ENCODE measurements around the gene SYDE1. TPM values are rescaled to one million over a fixed set of nuclear protein-coding genes. Genes with fewer than 3 reads are reported as not detected.

SYDE1 gene
- total RNA-seq, 1 donor from 2014 or later: 25.1 TPM

DNA sequence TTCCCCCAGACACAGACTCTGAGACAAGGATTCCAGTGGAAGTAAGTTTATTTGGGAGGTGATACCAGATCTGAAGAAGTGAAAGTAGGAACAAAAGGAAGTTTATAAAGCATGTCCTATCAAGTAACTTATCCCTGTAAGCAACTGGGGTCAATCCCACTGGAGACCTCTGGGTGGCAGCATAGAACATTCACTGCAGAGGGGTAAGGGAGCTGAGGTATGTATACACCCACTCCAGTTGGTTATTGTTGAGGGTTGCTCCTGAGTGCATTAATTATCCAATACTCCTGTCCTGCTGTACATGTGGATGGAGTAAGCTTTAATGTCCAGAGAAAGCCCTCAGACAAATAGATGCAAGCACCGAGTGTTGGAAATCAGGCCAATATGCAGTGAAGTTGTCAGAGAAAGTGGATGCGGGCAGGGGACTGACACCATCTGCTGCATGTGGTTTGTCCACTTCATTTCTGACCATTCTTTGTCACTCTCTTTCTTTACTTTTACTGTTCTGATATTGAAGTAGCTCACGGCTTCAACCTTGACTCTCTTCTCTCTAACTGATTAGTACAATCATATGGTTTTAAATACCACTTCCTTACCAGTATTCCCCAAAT lies 46.9 kb downstream of the SYDE1 start:
- TF ChIP-seq, protein P1, sequence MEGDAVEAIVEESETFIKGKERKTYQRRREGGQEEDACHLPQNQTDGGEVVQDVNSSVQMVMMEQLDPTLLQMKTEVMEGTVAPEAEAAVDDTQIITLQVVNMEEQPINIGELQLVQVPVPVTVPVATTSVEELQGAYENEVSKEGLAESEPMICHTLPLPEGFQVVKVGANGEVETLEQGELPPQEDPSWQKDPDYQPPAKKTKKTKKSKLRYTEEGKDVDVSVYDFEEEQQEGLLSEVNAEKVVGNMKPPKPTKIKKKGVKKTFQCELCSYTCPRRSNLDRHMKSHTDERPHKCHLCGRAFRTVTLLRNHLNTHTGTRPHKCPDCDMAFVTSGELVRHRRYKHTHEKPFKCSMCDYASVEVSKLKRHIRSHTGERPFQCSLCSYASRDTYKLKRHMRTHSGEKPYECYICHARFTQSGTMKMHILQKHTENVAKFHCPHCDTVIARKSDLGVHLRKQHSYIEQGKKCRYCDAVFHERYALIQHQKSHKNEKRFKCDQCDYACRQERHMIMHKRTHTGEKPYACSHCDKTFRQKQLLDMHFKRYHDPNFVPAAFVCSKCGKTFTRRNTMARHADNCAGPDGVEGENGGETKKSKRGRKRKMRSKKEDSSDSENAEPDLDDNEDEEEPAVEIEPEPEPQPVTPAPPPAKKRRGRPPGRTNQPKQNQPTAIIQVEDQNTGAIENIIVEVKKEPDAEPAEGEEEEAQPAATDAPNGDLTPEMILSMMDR (IDR thresholded peaks at IDR 0.05; ENCODE audit: unreplicated experiment): peak; percentile 48
- no peak for DNase-seq (ENCODE audit: low spot score in 2 of 2, unreplicated experiment in 2 of 2)
- no peak overlapping the region for H3K27ac Mint-ChIP-seq
- peaks cover 4% of the 10 kb centered on the region for H3K27me3 Mint-ChIP-seq (ENCODE audit: low read depth)
- no peak overlapping the region for H3K4me3 Mint-ChIP-seq
- peaks cover 9% of the 10 kb centered on the region for H3K9me3 Mint-ChIP-seq
- H3K4me1 Mint-ChIP-seq: no peaks in the 10 kb centered on the region
- no peaks in the 10 kb centered on the region for H3K36me3 Mint-ChIP-seq

DNA sequence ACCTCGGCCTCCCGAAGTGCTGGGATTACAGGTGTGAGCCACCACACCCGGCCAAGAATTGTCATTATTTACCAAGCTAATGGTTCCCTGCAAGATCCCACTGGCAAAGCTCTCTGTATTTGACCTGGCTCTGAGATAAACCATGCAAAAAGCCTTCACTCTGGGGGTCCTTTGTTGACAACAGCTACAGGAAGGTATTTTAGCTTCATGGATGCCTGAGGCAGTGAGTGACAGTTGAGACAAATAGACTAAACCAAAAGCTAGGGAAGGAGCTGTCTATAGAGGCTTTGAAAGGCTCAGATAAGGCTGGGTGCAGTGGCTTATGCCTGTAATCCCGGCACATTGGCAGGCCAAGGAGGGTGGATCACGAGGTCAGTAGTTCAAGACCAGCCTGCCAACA lies 48.1 kb downstream of the SYDE1 start:
- Mint-ChIP-seq H3K4me1 (peaks cover 1% of the 10 kb centered on the region), H3K36me3 (peaks cover 2% of the 10 kb centered on the region), H3K4me3 (no peak overlapping the region), H3K9me3 (peaks cover 9% of the 10 kb centered on the region), H3K27me3 (ENCODE audit: low read depth) (peaks cover 4% of the 10 kb centered on the region), H3K27ac (no peak overlapping the region)
- TF ChIP-seq, protein P1 (IDR thresholded peaks at IDR 0.05; ENCODE audit: unreplicated experiment): no peak
- DNase-seq (ENCODE audit: low spot score in 2 of 2, unreplicated experiment in 2 of 2): no peak

DNA sequence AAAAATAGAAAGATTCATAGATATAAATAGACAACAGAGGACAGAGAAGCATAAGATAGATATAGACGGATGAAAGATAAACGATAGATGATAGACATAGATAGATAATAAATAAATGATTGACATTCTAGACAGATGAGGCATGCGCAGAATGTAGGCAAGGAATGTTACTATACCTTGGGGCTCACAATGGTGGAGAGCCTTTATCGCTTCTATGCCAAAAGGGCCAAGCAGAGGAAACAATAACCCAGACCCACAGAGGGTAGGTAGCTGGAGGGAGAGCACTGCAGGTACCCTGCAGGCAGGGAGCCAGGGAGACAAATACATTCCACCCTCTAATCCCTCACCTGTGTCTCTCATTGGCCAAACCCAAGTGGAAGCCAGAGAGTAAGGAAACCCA lies 49.2 kb downstream of the SYDE1 start:
- H3K27me3 Mint-ChIP-seq (ENCODE audit: low read depth): peaks cover 4% of the 10 kb centered on the region
- peaks cover 4% of the 10 kb centered on the region for H3K36me3 Mint-ChIP-seq
- no peak overlapping the region for H3K4me3 Mint-ChIP-seq
- TF ChIP-seq, protein P1 (IDR thresholded peaks at IDR 0.05; ENCODE audit: unreplicated experiment): no peak
- DNase-seq (ENCODE audit: low spot score in 2 of 2, unreplicated experiment in 2 of 2): no peak
- peaks cover 2% of the 10 kb centered on the region for H3K4me1 Mint-ChIP-seq
- no peak overlapping the region for H3K27ac Mint-ChIP-seq
- peaks cover 9% of the 10 kb centered on the region for H3K9me3 Mint-ChIP-seq

DNA sequence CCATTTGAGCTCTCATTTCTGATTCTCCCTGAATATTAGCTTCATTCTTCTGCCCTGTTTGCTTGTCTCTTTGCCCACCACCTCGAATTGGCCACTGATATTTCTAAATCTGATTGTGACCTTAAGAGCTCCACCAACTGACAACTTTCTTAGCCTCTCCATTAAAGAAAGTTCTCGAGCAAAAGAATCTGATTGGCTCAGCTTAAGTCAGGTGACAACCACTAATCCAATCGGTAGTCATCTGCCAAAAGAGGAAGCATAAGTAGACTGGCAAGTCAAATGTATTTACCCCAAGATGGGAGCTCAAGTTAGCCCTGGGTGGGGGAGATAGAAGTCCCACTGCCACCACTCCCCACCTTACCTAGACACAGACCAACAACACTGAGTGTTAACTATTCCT lies 52.0 kb downstream of the SYDE1 start:
- DNase-seq (ENCODE audit: low spot score in 2 of 2, unreplicated experiment in 2 of 2): no peak
- TF ChIP-seq, protein P1 (IDR thresholded peaks at IDR 0.05; ENCODE audit: unreplicated experiment): no peak
- Mint-ChIP-seq H3K9me3 (peaks cover 4% of the 10 kb centered on the region), H3K36me3 (peaks cover 24% of the 10 kb centered on the region), H3K27me3 (ENCODE audit: low read depth) (no peaks in the 10 kb centered on the region), H3K4me3 (no peak overlapping the region), H3K4me1 (peaks cover 2% of the 10 kb centered on the region), H3K27ac (no peak overlapping the region)

DNA sequence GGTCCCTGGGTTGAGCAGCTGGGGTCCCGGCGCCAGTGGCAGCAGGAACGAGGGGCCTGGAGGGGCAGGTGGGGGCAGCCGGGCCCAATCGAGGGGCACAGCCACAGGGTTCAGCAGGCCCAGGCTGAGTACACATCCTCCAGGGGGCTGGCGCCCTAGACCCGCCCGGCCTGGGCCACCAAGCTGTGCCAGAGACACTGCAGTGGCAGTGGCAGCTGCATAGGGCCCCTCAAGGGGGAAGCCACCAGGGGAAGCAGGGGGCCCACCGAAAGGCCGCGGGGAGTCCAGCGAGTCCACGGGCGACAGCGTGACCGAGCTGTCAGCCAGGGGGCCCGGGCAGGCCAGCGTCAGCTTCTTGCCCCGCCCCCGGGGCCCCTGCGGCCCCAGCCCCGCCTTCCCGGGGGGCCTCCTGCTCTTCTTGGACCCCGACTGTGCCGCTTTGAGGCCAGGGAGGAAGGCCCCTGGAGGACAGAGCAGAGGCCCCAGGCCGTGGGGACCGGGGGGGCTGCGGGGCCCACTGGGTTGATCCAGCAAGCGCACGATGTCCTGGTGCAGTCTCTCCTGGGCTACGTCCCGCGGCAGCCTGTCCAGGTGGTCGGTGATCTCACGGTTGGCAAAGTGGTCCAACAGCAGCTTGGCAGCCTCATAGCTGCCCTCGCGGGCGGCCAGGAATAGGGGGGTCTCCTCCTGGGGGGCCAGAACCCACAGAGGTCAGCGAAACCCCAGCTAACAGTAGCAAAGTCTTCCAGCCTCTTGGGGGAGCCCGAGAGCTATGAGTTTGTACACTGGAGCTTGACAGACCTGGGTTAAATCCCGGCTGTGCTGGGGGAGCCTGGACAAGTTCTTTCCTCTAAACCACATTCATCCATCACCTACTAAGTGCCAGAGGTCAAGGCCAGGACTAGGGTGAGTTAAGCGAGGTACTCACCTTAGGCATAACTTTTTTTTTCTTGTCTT lies 54.1 kb downstream of the SYDE1 start:
- peaks cover 43% of the 10 kb centered on the region for H3K36me3 Mint-ChIP-seq
- DNase-seq (ENCODE audit: low spot score in 2 of 2, unreplicated experiment in 2 of 2): no peak
- H3K27me3 Mint-ChIP-seq (ENCODE audit: low read depth): no peaks in the 10 kb centered on the region
- H3K27ac Mint-ChIP-seq: no peak overlapping the region
- peaks cover 8% of the 10 kb centered on the region for H3K9me3 Mint-ChIP-seq
- no peak overlapping the region for H3K4me3 Mint-ChIP-seq
- TF ChIP-seq, protein P1 (IDR thresholded peaks at IDR 0.05; ENCODE audit: unreplicated experiment): no peak
- peaks cover 2% of the 10 kb centered on the region for H3K4me1 Mint-ChIP-seq

Other genes starting within 250 kb of the SYDE1 start
- not detected in 3 replicates for gene OR7A17, start 221.3 kb upstream of the SYDE1 start, total RNA-seq
- gene OR7C2, start 165.9 kb upstream of the SYDE1 start, total RNA-seq: not detected in 3 replicates
- 0.38 to 1.1 TPM (median 0.42 TPM) in 3 replicates for gene SLC1A6, start 127.5 kb upstream of the SYDE1 start, total RNA-seq
- not detected in 3 replicates for gene CASP14, start 57.9 kb upstream of the SYDE1 start, total RNA-seq
- not detected in 3 replicates for gene OR1I1, start 25.2 kb upstream of the SYDE1 start, total RNA-seq
- 192 to 204 TPM (median 192 TPM) in 3 replicates for gene NOTCH3, start 93.6 kb downstream of the SYDE1 start, total RNA-seq
- gene EPHX3, start 125.0 kb downstream of the SYDE1 start, total RNA-seq: 2.1 to 2.4 TPM (median 2.1 TPM) in 3 replicates
- gene BRD4, start 225.1 kb downstream of the SYDE1 start, total RNA-seq: 148 to 153 TPM (median 152 TPM) in 3 replicates

Data from mesothelial cell of epicardium (in vitro differentiated cells).